ENCODE measurements around the gene PFDN2.

GRCh38 chr1:161051219-161051618 lies 66.6 kb downstream of the PFDN2 start:
- TF ChIP-seq POLR2A (IDR thresholded peaks at IDR 0.05) (no peak), CTCF (IDR thresholded peaks at IDR 0.05) (no peak)
